ENCODE results near the gene LACTBL1. TPM values are rescaled to one million over a fixed set of nuclear protein-coding genes. Genes with fewer than 3 reads are reported as not detected.

The LACTBL1 gene
- total RNA-seq, 2 donors from 2014 or later = not detected

DNA sequence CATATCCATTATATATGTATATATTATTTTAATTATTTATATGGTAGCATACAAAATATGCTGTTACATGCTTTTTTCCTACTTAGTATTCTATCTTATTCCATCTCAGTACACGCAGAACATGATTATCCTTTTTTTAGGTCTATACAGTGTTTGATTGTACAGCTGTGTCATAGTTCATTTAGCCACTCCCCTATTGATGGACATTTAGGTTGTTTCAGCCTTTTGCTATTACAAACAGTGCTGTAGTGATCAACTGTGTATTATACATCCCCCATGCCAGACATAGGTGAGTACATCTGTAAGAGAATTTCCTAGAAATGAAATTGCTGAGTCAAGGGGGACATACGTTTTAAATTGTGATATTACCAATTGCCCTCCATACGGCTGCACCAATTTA lies 15.6 kb downstream of the LACTBL1 start:
- H3K9me3 ChIP-seq = no peaks in the 10 kb centered on the region
- no peak overlapping the region for H3K27ac ChIP-seq
- peaks cover 0 to 7% of the 10 kb centered on the region in 2 donors for H3K4me1 ChIP-seq (ENCODE audit: control insufficient read depth in 1 of 2, low read depth in 2 of 2)
- H3K4me3 ChIP-seq = no peak overlapping the region
- no peaks in the 10 kb centered on the region for H3K36me3 ChIP-seq
- TF ChIP-seq CTCF (IDR thresholded peaks at IDR 0.05) = no peak
- H3K27me3 ChIP-seq (replicated peaks; ENCODE audit: insufficient read depth) = no peaks in the 10 kb centered on the region
- DNase-seq (ENCODE audit: low spot score) (no peak), ATAC-seq (ENCODE audit: insufficient number of reproducible peaks, low FRiP score, low read depth) (no peak)

DNA sequence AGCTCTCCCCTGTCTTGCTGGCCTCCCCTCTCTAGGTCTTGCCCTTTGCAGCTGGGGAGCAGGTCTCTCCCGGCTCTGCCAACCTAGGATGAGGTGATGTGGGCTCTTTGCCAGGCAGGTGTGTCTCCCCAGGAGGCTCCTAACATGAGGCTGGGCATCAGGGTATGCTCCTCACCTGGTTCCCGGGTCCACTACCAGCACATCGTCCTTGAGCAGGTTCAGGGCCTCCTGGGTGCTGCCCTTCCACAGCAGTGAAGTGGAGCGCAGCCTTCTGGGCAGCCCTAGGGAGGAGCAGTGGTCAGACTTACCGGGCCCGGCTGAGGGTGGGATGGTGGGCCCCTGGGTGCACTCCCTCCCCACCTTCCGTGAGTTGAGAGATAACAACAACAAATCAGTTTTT lies 17.5 kb downstream of the LACTBL1 start:
- Histone ChIP-seq H3K4me3 (no peak overlapping the region), H3K4me1 (ENCODE audit: control insufficient read depth in 1 of 2, low read depth in 2 of 2) (peaks cover 0 to 7% of the 10 kb centered on the region in 2 donors), H3K9me3 (no peaks in the 10 kb centered on the region), H3K36me3 (no peaks in the 10 kb centered on the region), H3K27me3 (replicated peaks; ENCODE audit: insufficient read depth) (no peaks in the 10 kb centered on the region), H3K27ac (no peak overlapping the region)
- DNase-seq (ENCODE audit: low spot score) (no peak), ATAC-seq (ENCODE audit: insufficient number of reproducible peaks, low FRiP score, low read depth) (no peak)
- no peak for TF ChIP-seq CTCF (IDR thresholded peaks at IDR 0.05)

DNA sequence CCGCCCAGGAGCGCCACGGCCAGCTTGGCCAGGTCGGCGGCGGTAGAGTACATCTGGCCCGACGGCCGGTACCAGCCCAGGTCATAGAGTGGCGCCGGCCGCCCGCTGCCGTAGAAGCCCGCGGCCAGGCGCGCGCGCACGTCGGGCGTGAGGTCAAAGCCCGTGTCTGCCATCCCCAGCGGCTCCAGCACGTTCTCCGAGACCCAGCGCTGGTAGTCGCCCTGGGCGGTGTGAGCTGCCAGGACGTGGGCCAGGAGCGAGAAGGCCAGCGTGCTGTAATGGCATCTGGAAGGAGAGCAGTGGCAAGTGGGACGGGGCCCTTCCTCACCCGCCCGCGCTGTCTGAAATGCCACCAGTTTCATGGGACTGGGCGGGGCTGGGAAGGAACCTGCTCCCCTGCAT lies 18.9 kb downstream of the LACTBL1 start:
- no peaks in the 10 kb centered on the region for H3K36me3 ChIP-seq
- no peak overlapping the region for H3K4me3 ChIP-seq
- DNase-seq (ENCODE audit: low spot score) (no peak), ATAC-seq (ENCODE audit: insufficient number of reproducible peaks, low FRiP score, low read depth) (no peak)
- H3K27ac ChIP-seq = no peak overlapping the region
- no peaks in the 10 kb centered on the region for H3K27me3 ChIP-seq (replicated peaks; ENCODE audit: insufficient read depth)
- TF ChIP-seq CTCF (IDR thresholded peaks at IDR 0.05) = no peak
- H3K4me1 ChIP-seq (ENCODE audit: control insufficient read depth in 1 of 2, low read depth in 2 of 2) = peaks cover 0 to 7% of the 10 kb centered on the region in 2 donors
- H3K9me3 ChIP-seq = no peaks in the 10 kb centered on the region

DNA sequence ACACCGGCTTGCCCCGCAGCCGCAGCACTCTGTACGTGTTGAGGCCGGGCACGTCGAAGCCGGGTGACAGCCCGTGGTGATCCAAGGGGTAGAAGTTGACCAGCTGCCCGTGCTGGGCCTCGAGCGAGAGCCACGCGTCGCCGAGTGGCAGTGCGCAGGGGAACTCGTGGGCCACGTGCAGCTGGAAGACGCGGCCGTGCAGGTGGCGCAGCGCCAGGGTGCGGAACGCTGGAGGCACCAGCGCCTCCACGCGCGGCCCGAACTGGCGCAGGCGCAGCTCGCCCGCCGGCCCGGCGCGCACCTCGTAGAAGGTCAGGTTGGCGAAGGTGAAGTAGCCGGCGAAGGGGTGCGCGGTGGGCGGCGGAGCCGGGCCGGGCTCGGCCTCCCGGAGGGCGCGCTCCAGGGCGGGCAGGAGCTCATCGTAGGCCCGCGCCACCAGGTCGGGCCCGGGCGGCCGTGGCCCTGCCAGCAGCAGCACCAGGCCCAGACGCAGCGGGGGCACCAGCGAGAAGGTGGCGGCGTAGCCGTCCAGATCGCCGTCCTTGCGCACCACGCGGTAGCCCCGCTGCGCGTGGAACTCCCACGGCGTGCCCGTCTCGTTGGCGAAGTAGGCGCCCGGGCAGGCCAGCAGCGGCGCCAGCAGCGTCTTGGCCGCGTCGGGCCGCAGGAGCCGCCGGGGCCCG lies 19.5 kb downstream of the LACTBL1 start:
- Histone ChIP-seq H3K27ac (no peak overlapping the region), H3K4me1 (ENCODE audit: control insufficient read depth in 1 of 2, low read depth in 2 of 2) (peaks cover 0 to 7% of the 10 kb centered on the region in 2 donors), H3K27me3 (replicated peaks; ENCODE audit: insufficient read depth) (no peaks in the 10 kb centered on the region), H3K9me3 (no peaks in the 10 kb centered on the region), H3K4me3 (no peak overlapping the region), H3K36me3 (no peaks in the 10 kb centered on the region)
- no peak for ATAC-seq (ENCODE audit: insufficient number of reproducible peaks, low FRiP score, low read depth)
- no peak for DNase-seq (ENCODE audit: low spot score)
- no peak for TF ChIP-seq CTCF (IDR thresholded peaks at IDR 0.05)

GRCh38 chr1:22952694-22953056 lies 20.0 kb downstream of the LACTBL1 start:
- Histone ChIP-seq H3K27ac (no peak overlapping the region), H3K4me3 (no peak overlapping the region), H3K36me3 (no peaks in the 10 kb centered on the region), H3K27me3 (replicated peaks; ENCODE audit: insufficient read depth) (no peaks in the 10 kb centered on the region), H3K4me1 (ENCODE audit: control insufficient read depth in 1 of 2, low read depth in 2 of 2) (peaks cover 0 to 7% of the 10 kb centered on the region in 2 donors), H3K9me3 (no peaks in the 10 kb centered on the region)
- no peak for ATAC-seq (ENCODE audit: insufficient number of reproducible peaks, low FRiP score, low read depth)
- no peak for TF ChIP-seq CTCF (IDR thresholded peaks at IDR 0.05)
- no peak for DNase-seq (ENCODE audit: low spot score)

All from thoracic aorta (tissue), 2 donors.